ENCODE data around the gene ZNF462. TPM values are rescaled to one million over a fixed set of nuclear protein-coding genes. Genes with fewer than 3 reads are reported as not detected.
A peak's percentile ranks its signal among the peaks of the same experiment; 100 is the strongest.

Gene ZNF462
- total and polyA plus RNA-seq, 4 donors, result 1.3 to 24.0 (median 9.2) TPM

GRCh38 chr9:106869028-106869427, 6.1 kb downstream of the ZNF462 start:
- Histone ChIP-seq H3K9me3 (ENCODE audit: control insufficient read depth, low read length) (no peaks in the 10 kb centered on the region), H3K4me3 (ENCODE audit: low read length in 2 of 2) (no peak overlapping the region), H3K27ac (ENCODE audit: low read depth in 1 of 2, low read length in 2 of 2) (peak overlapping the region in 1 of 2 donors; percentile 91), H3K27me3 (ENCODE audit: control insufficient read depth in 1 of 2, insufficient read depth in 2 of 2, low read length in 1 of 2) (no peaks in the 10 kb centered on the region), H3K4me1 (ENCODE audit: control insufficient read depth in 1 of 2, insufficient read depth in 2 of 2, low read length in 2 of 2) (peaks cover 0 to 3% of the 10 kb centered on the region in 2 donors), H3K36me3 (ENCODE audit: control insufficient read depth in 1 of 2, insufficient read depth in 2 of 2, low read length in 1 of 2) (no peaks in the 10 kb centered on the region)
- peak; percentile 20 for ATAC-seq (ENCODE audit: low FRiP score)
- DNase-seq, result no peak
- intact Hi-C loops (cut with DNase I), result loop anchor here in 1 of 2 donors (10.0 kb wide), 1 partner anchor 174 kb away; no protein-coding TSS in a partner anchor
- 24 to 36% methylated on average over 2 of the region's 2 CpGs for WGBS, 2 donors

- intact Hi-C loops (cut with DNase I), result loop anchor here in 1 of 2 donors (10.0 kb wide), 1 partner anchor 175 kb away; no protein-coding TSS in a partner anchor
- Histone ChIP-seq H3K36me3 (ENCODE audit: control insufficient read depth in 1 of 2, insufficient read depth in 2 of 2, low read length in 1 of 2) (no peaks in the 10 kb centered on the region), H3K4me3 (ENCODE audit: low read length in 2 of 2) (no peak overlapping the region), H3K4me1 (ENCODE audit: control insufficient read depth in 1 of 2, insufficient read depth in 2 of 2, low read length in 2 of 2) (peaks cover 0 to 3% of the 10 kb centered on the region in 2 donors), H3K27ac (ENCODE audit: low read depth in 1 of 2, low read length in 2 of 2) (peak overlapping the region in 1 of 2 donors; percentile 91), H3K9me3 (ENCODE audit: control insufficient read depth, low read length) (no peaks in the 10 kb centered on the region), H3K27me3 (ENCODE audit: control insufficient read depth in 1 of 2, insufficient read depth in 2 of 2, low read length in 1 of 2) (no peaks in the 10 kb centered on the region)
- 11 to 24% methylated on average over 3 of the region's 3 CpGs for WGBS, 2 donors
- peak; percentile 44 for ATAC-seq (ENCODE audit: low FRiP score)
- DNase-seq, result no peak
Observed at GRCh38 chr9:106869458-106869857, 6.5 kb downstream of the ZNF462 start.

- no peaks in the 10 kb centered on the region for H3K36me3 ChIP-seq (ENCODE audit: control insufficient read depth in 1 of 2, insufficient read depth in 2 of 2, low read length in 1 of 2)
- no peaks in the 10 kb centered on the region for H3K27me3 ChIP-seq (ENCODE audit: control insufficient read depth in 1 of 2, insufficient read depth in 2 of 2, low read length in 1 of 2)
- ATAC-seq (ENCODE audit: low FRiP score) (no peak), DNase-seq (no peak)
- intact Hi-C loops (cut with DNase I), result no loop called here
- no peak overlapping the region for H3K27ac ChIP-seq (ENCODE audit: low read depth in 1 of 2, low read length in 2 of 2)
- H3K4me1 ChIP-seq (ENCODE audit: control insufficient read depth in 1 of 2, insufficient read depth in 2 of 2, low read length in 2 of 2), result peaks cover 0 to 3% of the 10 kb centered on the region in 2 donors
- no peaks in the 10 kb centered on the region for H3K9me3 ChIP-seq (ENCODE audit: control insufficient read depth, low read length)
- H3K4me3 ChIP-seq (ENCODE audit: low read length in 2 of 2), result no peak overlapping the region
- 94 to 95% methylated on average over 5 of the region's 5 CpGs for WGBS, 2 donors
Observed at GRCh38 chr9:106872641-106873040, 9.7 kb downstream of the ZNF462 start.

DNA sequence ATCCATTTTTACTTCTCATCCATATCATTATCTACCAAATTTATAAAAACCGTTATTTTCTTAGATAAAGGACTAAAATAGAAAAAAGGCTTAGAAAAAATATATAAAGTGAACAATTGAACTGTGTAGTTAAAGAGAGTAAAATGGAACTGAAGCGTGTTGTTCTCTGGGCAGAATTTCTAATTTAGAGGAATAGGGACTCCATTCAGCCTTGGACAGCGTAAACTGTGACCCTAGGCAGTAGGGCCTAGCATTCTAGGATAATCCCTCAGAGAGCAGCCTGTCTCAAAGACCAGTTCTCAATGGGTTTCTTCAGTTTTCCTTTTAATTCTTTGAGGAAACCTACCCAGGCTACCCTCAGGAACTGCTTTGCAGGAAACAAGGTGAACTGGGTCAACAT, 11.1 kb downstream of the ZNF462 start:
- H3K36me3 ChIP-seq (ENCODE audit: control insufficient read depth in 1 of 2, insufficient read depth in 2 of 2, low read length in 1 of 2), result no peaks in the 10 kb centered on the region
- H3K9me3 ChIP-seq (ENCODE audit: control insufficient read depth, low read length), result no peaks in the 10 kb centered on the region
- H3K27ac ChIP-seq (ENCODE audit: low read depth in 1 of 2, low read length in 2 of 2), result no peak overlapping the region
- intact Hi-C loops (cut with DNase I), result no loop called here
- DNase-seq (no peak), ATAC-seq (ENCODE audit: low FRiP score) (no peak)
- peaks cover 0 to 7% of the 10 kb centered on the region in 2 donors for H3K4me1 ChIP-seq (ENCODE audit: control insufficient read depth in 1 of 2, insufficient read depth in 2 of 2, low read length in 2 of 2)
- no peak overlapping the region for H3K4me3 ChIP-seq (ENCODE audit: low read length in 2 of 2)
- WGBS, 2 donors, result 96% methylated on average over 3 of the region's 3 CpGs
- H3K27me3 ChIP-seq (ENCODE audit: control insufficient read depth in 1 of 2, insufficient read depth in 2 of 2, low read length in 1 of 2), result no peaks in the 10 kb centered on the region

- WGBS, 2 donors, result 84 to 91% methylated on average over 2 of the region's 2 CpGs
- intact Hi-C loops (cut with DNase I), result no loop called here
- H3K4me3 ChIP-seq (ENCODE audit: low read length in 2 of 2), result no peak overlapping the region
- H3K27me3 ChIP-seq (ENCODE audit: control insufficient read depth in 1 of 2, insufficient read depth in 2 of 2, low read length in 1 of 2), result no peaks in the 10 kb centered on the region
- H3K9me3 ChIP-seq (ENCODE audit: control insufficient read depth, low read length), result no peaks in the 10 kb centered on the region
- H3K36me3 ChIP-seq (ENCODE audit: control insufficient read depth in 1 of 2, insufficient read depth in 2 of 2, low read length in 1 of 2), result no peaks in the 10 kb centered on the region
- no peak for DNase-seq
- H3K27ac ChIP-seq (ENCODE audit: low read depth in 1 of 2, low read length in 2 of 2), result no peak overlapping the region
- no peak for ATAC-seq (ENCODE audit: low FRiP score)
- H3K4me1 ChIP-seq (ENCODE audit: control insufficient read depth in 1 of 2, insufficient read depth in 2 of 2, low read length in 2 of 2), result peaks cover 0 to 5% of the 10 kb centered on the region in 2 donors
Observed at GRCh38 chr9:106874652-106875051, 11.7 kb downstream of the ZNF462 start.

DNA sequence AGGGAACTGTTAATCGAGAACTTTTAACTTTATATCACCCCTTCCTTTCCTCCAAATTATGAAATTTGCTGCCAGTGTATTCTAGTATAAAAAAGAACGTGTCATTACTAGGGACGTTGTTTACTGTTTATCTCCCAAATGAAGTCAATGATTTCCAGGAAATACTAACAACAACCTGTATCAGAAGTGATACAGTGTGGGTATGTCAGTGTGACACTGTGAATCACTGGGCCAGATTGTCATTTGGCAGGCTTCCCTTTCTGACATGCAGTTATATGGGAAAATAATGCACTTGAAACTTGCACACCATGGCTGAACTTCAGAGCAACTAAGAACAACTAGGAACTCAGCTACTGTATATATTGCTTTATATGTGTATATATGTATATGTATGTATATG, 12.6 kb downstream of the ZNF462 start:
- Histone ChIP-seq H3K27me3 (ENCODE audit: control insufficient read depth in 1 of 2, insufficient read depth in 2 of 2, low read length in 1 of 2) (no peaks in the 10 kb centered on the region), H3K27ac (ENCODE audit: low read depth in 1 of 2, low read length in 2 of 2) (no peak overlapping the region), H3K9me3 (ENCODE audit: control insufficient read depth, low read length) (no peaks in the 10 kb centered on the region), H3K4me3 (ENCODE audit: low read length in 2 of 2) (no peak overlapping the region), H3K36me3 (ENCODE audit: control insufficient read depth in 1 of 2, insufficient read depth in 2 of 2, low read length in 1 of 2) (no peaks in the 10 kb centered on the region), H3K4me1 (ENCODE audit: control insufficient read depth in 1 of 2, insufficient read depth in 2 of 2, low read length in 2 of 2) (peaks cover 0 to 8% of the 10 kb centered on the region in 2 donors)
- 85 to 90% methylated on average over 3 of the region's 3 CpGs for WGBS, 2 donors
- intact Hi-C loops (cut with DNase I), result no loop called here
- no peak for DNase-seq
- no peak for ATAC-seq (ENCODE audit: low FRiP score)

DNA sequence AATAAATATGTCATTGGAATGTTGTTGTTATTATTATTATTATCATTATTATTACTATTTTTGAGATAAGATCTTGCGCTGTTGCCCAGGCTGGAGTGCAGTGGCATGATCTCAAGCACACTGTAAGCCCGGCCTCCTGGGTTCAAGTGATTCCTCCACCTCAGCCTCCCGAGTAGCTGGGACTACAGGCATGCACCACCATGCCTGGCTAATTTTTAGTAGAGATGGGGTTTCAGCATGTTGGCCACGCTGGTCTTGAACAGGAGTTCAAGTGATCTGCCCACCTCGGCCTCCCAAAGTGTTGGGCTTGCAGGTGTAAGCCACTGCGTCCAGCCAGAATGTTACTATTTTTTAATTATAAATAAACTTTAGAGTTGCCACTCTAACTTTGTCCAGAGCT, 14.4 kb downstream of the ZNF462 start:
- WGBS, 2 donors, result 93 to 95% methylated on average over 6 of the region's 6 CpGs
- H3K9me3 ChIP-seq (ENCODE audit: control insufficient read depth, low read length), result no peaks in the 10 kb centered on the region
- intact Hi-C loops (cut with DNase I), result no loop called here
- no peaks in the 10 kb centered on the region for H3K27me3 ChIP-seq (ENCODE audit: control insufficient read depth in 1 of 2, insufficient read depth in 2 of 2, low read length in 1 of 2)
- ATAC-seq (ENCODE audit: low FRiP score) (no peak), DNase-seq (no peak)
- no peaks in the 10 kb centered on the region for H3K36me3 ChIP-seq (ENCODE audit: control insufficient read depth in 1 of 2, insufficient read depth in 2 of 2, low read length in 1 of 2)
- no peak overlapping the region for H3K4me3 ChIP-seq (ENCODE audit: low read length in 2 of 2)
- H3K27ac ChIP-seq (ENCODE audit: low read depth in 1 of 2, low read length in 2 of 2), result no peak overlapping the region
- peaks cover 0 to 8% of the 10 kb centered on the region in 2 donors for H3K4me1 ChIP-seq (ENCODE audit: control insufficient read depth in 1 of 2, insufficient read depth in 2 of 2, low read length in 2 of 2)

DNA sequence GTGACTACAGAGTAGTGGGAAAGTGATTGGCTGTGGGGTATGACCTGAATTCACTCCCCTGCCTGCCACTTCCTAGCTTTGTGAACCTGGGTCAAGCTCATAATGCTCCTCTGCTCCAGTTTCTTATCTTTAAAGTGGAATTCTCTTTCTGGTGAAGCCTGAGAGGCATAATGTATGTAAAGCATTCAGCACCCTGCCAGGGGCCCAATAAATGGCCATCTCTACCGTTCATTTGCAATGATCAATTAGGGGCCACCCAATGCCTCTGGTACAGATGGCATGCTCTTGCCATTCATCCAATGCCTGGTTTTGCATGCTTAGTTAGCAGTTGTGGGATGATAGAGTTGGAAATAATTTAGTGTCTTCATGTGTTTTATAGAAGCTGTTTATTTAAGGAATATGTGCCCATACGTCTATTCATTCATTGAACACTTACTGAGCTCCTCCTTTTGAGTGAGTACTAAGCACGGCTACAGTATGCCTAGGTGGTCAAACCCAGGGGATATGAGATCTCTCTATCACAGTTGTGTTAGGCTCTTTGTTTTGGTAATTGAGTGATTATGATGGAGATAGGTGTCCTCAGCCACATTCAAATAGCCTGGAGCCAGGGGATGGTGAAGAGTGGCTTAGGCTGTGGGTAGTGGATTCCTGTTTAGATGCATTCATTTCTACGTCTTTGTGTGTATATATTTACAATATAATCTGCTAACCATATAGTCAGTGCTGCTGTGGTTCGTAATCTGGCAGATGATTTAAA, 15.3 kb downstream of the ZNF462 start:
- DNase-seq, result no peak
- peaks cover 0 to 8% of the 10 kb centered on the region in 2 donors for H3K4me1 ChIP-seq (ENCODE audit: control insufficient read depth in 1 of 2, insufficient read depth in 2 of 2, low read length in 2 of 2)
- no peak overlapping the region for H3K27ac ChIP-seq (ENCODE audit: low read depth in 1 of 2, low read length in 2 of 2)
- no peaks in the 10 kb centered on the region for H3K27me3 ChIP-seq (ENCODE audit: control insufficient read depth in 1 of 2, insufficient read depth in 2 of 2, low read length in 1 of 2)
- WGBS, 2 donors, result 77 to 86% methylated on average over 5 of the region's 5 CpGs
- no peaks in the 10 kb centered on the region for H3K9me3 ChIP-seq (ENCODE audit: control insufficient read depth, low read length)
- intact Hi-C loops (cut with DNase I), result no loop called here
- no peaks in the 10 kb centered on the region for H3K36me3 ChIP-seq (ENCODE audit: control insufficient read depth in 1 of 2, insufficient read depth in 2 of 2, low read length in 1 of 2)
- no peak overlapping the region for H3K4me3 ChIP-seq (ENCODE audit: low read length in 2 of 2)
- no peak for ATAC-seq (ENCODE audit: low FRiP score)

GRCh38 chr9:106878934-106879333, 16.0 kb downstream of the ZNF462 start:
- no peak overlapping the region for H3K4me3 ChIP-seq (ENCODE audit: low read length in 2 of 2)
- ATAC-seq (ENCODE audit: low FRiP score) (peak; percentile 79), DNase-seq (peak; percentile 78 to 83)
- peaks cover 0 to 8% of the 10 kb centered on the region in 2 donors for H3K4me1 ChIP-seq (ENCODE audit: control insufficient read depth in 1 of 2, insufficient read depth in 2 of 2, low read length in 2 of 2)
- intact Hi-C loops (cut with DNase I), result no loop called here
- H3K9me3 ChIP-seq (ENCODE audit: control insufficient read depth, low read length), result no peaks in the 10 kb centered on the region
- 14 to 27% methylated on average over 4 of the region's 4 CpGs for WGBS, 2 donors
- no peak overlapping the region for H3K27ac ChIP-seq (ENCODE audit: low read depth in 1 of 2, low read length in 2 of 2)
- no peaks in the 10 kb centered on the region for H3K27me3 ChIP-seq (ENCODE audit: control insufficient read depth in 1 of 2, insufficient read depth in 2 of 2, low read length in 1 of 2)
- H3K36me3 ChIP-seq (ENCODE audit: control insufficient read depth in 1 of 2, insufficient read depth in 2 of 2, low read length in 1 of 2), result no peaks in the 10 kb centered on the region
